OCI-LY1 (cell line): ENCODE data around the gene RELA.

Experiments
- H2AFZ ChIP-seq: fragments of 200-600 bp; sonication (generic), shearing (Covaris generic); 2 replicates; pipeline ENCODE4 v1.6.0; 2014; ENCODE audit warnings: antibody characterized with exemption, mild to moderate bottlenecking, low read length
- H3F3A ChIP-seq: fragments of 200-600 bp; sonication (generic), shearing (Covaris generic); 2 replicates; pipeline ENCODE4 v1.6.0; 2014; ENCODE audit warnings: mild to moderate bottlenecking, antibody characterized with exemption, low read length, moderate library complexity; ENCODE audit not compliant: insufficient read depth
- H3K27ac ChIP-seq: fragments of 200-600 bp; sonication (generic); 2 replicates; pipeline ENCODE4 v1.5.1; 2014; ENCODE audit warnings: low read length, mixed run types, mild to moderate bottlenecking, low read depth; ENCODE audit not compliant: poor library complexity, severe bottlenecking
- H3K27me3 ChIP-seq: fragments of 200-600 bp; sonication (generic); 2 replicates; pipeline ENCODE4 v1.6.0; 2014; ENCODE audit warnings: antibody characterized with exemption, mild to moderate bottlenecking, low read length, moderate library complexity; ENCODE audit not compliant: insufficient read depth
- H3K36me3 ChIP-seq: fragments of 200-600 bp; sonication (generic); 2 replicates; pipeline ENCODE4 v1.6.1; 2014; ENCODE audit warnings: mild to moderate bottlenecking, antibody characterized with exemption, low read length, moderate library complexity, mixed read lengths; ENCODE audit not compliant: insufficient read depth
- H3K4me1 ChIP-seq: fragments of 200-600 bp; sonication (generic); 2 replicates; pipeline ENCODE4 v1.5.1; 2014; ENCODE audit warnings: mild to moderate bottlenecking, low read length, moderate library complexity; ENCODE audit not compliant: insufficient read depth, severe bottlenecking
- H3K4me2 ChIP-seq: fragments of 200-600 bp; sonication (generic), shearing (Covaris generic); 2 replicates; pipeline ENCODE4 v1.6.1; 2014; ENCODE audit warnings: low read length
- H3K4me3 ChIP-seq: fragments of 200-600 bp; sonication (generic); 2 replicates; pipeline ENCODE4 v1.5.1; 2014; ENCODE audit warnings: low read length, low read depth, mild to moderate bottlenecking, mixed read lengths; ENCODE audit not compliant: poor library complexity, severe bottlenecking
- H3K79me2 ChIP-seq: fragments of 200-600 bp; shearing (Covaris generic); 2 replicates; pipeline ENCODE4 v1.6.1; 2016; ENCODE audit warnings: mixed run types, low read length, mixed read lengths; ENCODE audit not compliant: insufficient read depth
- H3K9ac ChIP-seq: fragments of 200-600 bp; sonication (generic), shearing (Covaris generic); 2 replicates; pipeline ENCODE4 v1.6.1; 2014; ENCODE audit warnings: mild to moderate bottlenecking, low read length, mixed read lengths
- H3K9me2 ChIP-seq: fragments of 200-600 bp; sonication (generic), shearing (Covaris generic); 2 replicates; pipeline ENCODE4 v1.6.1; 2014; ENCODE audit warnings: low read depth, mild to moderate bottlenecking, low read length, mixed read lengths
- H3K9me3 ChIP-seq: fragments of 200-600 bp; shearing (Covaris generic); 2 replicates; pipeline ENCODE4 v1.6.1; 2014; ENCODE audit warnings: low read length, mixed read lengths
- H4K20me1 ChIP-seq: fragments of 200-600 bp; sonication (generic), shearing (Covaris generic); 2 replicates; pipeline ENCODE4 v1.6.0; 2016; ENCODE audit warnings: mild to moderate bottlenecking, low read length; ENCODE audit not compliant: insufficient read depth
- EZH2 ChIP-seq: fragments of 200-600 bp; sonication (generic), shearing (Covaris generic); IDR thresholded peaks from 2 replicates; pipeline ENCODE4 v1.8.0; 2017; ENCODE audit warnings: borderline replicate concordance, mixed run types, mild to moderate bottlenecking, antibody characterized with exemption, low read length, moderate library complexity, mixed read lengths
- TF ChIP-seq, protein P1 (sequence below): fragments of 200-600 bp; sonication (generic), shearing (Covaris generic); IDR thresholded peaks from 2 replicates; pipeline ENCODE4 v1.5.1; 2017; ENCODE audit warnings: mild to moderate bottlenecking, antibody characterized with exemption, low read length, moderate library complexity, mixed read lengths

RELA gene

DNA sequence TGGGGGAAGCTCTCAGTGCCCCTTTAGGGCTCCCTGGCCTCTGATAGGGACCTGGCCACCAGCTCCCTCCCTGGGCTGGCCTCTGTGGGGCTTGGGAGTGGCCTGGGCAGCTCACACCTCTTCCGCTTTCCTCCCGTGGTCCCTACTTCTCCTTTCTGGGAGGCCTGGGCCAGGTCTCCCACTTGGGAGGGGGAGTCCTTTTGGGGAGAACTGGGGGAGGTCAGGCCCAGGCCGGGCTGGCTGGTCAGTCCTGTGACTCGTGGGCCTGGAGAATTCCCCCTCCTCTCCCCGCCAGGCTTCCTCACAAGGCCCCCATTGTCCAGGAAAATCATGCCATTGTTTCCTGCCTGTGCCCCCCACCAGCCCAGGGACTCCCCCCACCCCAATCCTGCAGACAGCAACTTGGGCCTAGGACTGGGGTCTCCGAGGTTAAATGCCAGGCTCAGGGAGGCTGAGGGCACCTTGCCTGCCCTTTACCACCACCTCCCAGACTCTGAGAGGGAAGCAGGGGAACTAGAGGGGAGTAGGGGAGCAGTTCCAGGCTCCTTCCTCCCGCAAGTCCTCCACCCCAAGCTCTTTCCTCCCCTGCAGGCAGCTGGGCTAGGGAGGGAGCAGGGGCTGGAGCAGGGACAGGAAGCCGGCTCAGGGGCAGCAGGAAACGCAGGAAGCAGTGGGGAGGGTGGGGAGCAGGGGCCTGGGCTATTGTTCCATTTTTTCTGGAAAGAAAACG lies 51.5 kb downstream of the RELA start:
- H3K36me3 ChIP-seq: peaks cover 16% of the 10 kb centered on the region
- H3K9ac ChIP-seq: no peak overlapping the region; the same call in 1 of the 2 replicates
- H2AFZ ChIP-seq: no peak overlapping the region
- H3K9me3 ChIP-seq: no peaks in the 10 kb centered on the region
- no peak overlapping the region for H3K4me3 ChIP-seq
- no peaks in the 10 kb centered on the region for H4K20me1 ChIP-seq
- H3K4me1 ChIP-seq: peaks cover 27% of the 10 kb centered on the region
- no peak overlapping the region for H3K27ac ChIP-seq
- no peak for TF ChIP-seq EZH2
- TF ChIP-seq, protein P1, sequence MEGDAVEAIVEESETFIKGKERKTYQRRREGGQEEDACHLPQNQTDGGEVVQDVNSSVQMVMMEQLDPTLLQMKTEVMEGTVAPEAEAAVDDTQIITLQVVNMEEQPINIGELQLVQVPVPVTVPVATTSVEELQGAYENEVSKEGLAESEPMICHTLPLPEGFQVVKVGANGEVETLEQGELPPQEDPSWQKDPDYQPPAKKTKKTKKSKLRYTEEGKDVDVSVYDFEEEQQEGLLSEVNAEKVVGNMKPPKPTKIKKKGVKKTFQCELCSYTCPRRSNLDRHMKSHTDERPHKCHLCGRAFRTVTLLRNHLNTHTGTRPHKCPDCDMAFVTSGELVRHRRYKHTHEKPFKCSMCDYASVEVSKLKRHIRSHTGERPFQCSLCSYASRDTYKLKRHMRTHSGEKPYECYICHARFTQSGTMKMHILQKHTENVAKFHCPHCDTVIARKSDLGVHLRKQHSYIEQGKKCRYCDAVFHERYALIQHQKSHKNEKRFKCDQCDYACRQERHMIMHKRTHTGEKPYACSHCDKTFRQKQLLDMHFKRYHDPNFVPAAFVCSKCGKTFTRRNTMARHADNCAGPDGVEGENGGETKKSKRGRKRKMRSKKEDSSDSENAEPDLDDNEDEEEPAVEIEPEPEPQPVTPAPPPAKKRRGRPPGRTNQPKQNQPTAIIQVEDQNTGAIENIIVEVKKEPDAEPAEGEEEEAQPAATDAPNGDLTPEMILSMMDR: no peak
- no peaks in the 10 kb centered on the region for H3K27me3 ChIP-seq
- peaks cover under 1% of the 10 kb centered on the region; the same call in 1 of the 2 replicates for H3K79me2 ChIP-seq
- peak overlapping the region; percentile 73; the same call in 1 of the 2 replicates for H3K4me2 ChIP-seq
- H3F3A ChIP-seq: no peaks in the 10 kb centered on the region
- no peaks in the 10 kb centered on the region for H3K9me2 ChIP-seq

DNA sequence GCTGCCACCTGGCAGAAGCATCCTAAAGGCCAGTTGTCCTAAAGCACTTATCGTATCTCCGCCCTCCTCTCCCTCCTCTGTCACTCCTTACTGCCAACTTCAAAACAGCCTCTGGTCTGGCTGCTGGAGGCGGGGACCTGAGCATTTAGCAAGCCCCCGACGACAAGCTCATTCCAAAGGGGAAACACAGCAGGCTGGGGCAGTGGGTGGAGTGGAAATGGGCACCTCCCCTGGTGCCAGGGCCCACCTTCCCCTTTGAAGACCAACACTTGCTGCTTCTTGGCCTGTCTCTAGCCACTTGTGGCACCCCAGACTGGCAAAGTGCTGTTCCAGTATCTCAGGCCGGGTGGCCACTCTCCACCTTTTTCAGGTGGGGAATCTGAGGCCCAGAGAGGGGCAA lies 52.3 kb downstream of the RELA start:
- Histone ChIP-seq H3K4me3 (no peak overlapping the region), H3K4me2 (no peak overlapping the region), H3K79me2 (no peaks in the 10 kb centered on the region), H3K9ac (no peak overlapping the region), H3K4me1 (peaks cover 27% of the 10 kb centered on the region), H2AFZ (no peak overlapping the region), H3K27ac (no peak overlapping the region), H3K36me3 (peaks cover 23% of the 10 kb centered on the region), H3K9me2 (no peaks in the 10 kb centered on the region), H3K27me3 (no peaks in the 10 kb centered on the region), H3K9me3 (no peaks in the 10 kb centered on the region), H3F3A (no peaks in the 10 kb centered on the region), H4K20me1 (no peaks in the 10 kb centered on the region)
- TF ChIP-seq EZH2: no peak
- TF ChIP-seq, protein P1: no peak

DNA sequence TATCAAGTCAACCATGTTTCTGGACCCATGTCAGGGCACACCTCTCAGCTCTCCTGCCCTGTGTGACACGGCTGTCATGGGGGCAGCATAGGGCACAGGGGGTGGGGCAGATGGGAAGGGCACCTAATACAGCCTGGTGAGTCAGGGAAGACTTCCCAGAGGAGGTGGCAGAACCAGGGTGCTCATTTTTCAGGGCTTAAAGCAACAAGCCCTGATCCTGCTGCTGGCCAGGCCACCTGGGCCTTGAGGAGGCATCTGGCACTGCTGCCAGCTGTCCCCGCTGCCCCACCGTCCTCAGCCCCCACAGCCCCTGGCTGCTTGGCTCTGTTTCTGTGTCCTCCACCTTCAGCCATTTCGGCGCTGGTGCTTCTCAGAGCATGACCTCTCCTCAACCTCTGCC lies 53.1 kb downstream of the RELA start:
- Histone ChIP-seq H3K4me2 (no peak overlapping the region), H3K79me2 (no peaks in the 10 kb centered on the region), H3K4me3 (no peak overlapping the region), H2AFZ (no peak overlapping the region), H3K27ac (no peak overlapping the region), H3K9me2 (no peaks in the 10 kb centered on the region), H3K27me3 (no peaks in the 10 kb centered on the region), H3K9ac (no peak overlapping the region), H4K20me1 (no peaks in the 10 kb centered on the region), H3K9me3 (no peaks in the 10 kb centered on the region), H3K36me3 (peaks cover 31% of the 10 kb centered on the region), H3K4me1 (peaks cover 27% of the 10 kb centered on the region), H3F3A (no peaks in the 10 kb centered on the region)
- TF ChIP-seq, protein P1: no peak
- TF ChIP-seq EZH2: no peak
